OCI-LY3 (cell line): ENCODE results near the gene MOB3B.

Experiments
- EZH2phosphoT487 ChIP-seq: fragments of 200-600 bp; shearing (Covaris generic); IDR thresholded peaks from 2 replicates; pipeline ENCODE4 v1.6.1; 2018; ENCODE audit warnings: antibody characterized with exemption, mixed run types, low read depth
- TF ChIP-seq, protein P1 (sequence below): fragments of 200-600, 300-600 bp; sonication (generic); IDR thresholded peaks from 2 replicates; pipeline ENCODE4 v1.5.1; 2014; ENCODE audit warnings: antibody characterized with exemption, low read length, low read depth

DNA sequence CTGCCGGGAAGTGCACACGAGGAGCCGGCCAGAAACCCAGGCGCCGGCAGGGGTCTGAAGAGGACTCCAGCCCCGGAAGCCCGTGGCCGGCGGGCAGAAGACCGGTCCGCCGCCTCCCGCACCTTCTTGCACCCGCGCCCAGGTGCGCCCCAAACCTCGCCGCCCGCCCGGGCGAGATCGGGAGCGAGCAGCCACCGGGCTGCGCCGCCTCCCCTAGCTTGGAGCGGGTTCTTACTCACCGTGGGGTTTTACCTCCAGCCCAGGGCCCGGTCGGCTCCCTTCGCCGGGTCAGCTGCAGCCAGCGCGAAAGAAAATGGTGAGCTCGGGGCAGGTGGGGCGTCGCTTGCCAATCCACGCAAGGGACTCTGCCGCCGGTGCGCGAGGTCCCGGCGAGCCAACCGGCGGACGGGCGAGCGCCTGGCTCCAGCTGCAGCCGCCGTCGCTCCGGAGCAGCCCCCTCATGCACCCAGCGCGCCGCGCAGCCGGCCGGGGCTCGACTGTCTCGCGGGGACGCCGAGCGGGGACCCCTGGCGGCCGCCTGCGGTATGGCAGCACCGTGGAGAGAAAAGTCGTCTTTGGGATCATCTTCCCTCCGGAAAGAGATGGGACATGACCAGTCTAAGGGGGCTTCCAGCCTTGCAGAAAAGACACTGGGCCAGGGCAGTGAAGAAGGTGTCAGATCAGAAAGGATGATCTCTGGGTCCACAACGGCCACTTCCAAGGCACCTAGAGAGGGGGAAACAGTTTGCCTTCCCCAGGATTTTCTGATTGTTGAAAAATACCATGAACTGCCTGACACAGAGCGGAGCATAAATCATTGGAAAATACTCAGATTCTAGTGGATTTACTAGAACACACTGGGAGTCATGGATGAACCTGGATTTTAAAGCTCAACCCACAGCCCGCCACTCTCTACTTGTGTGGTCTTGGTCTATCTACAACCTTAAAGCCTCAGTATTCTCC lies at the start of gene MOB3B:
- TF ChIP-seq, protein P1, sequence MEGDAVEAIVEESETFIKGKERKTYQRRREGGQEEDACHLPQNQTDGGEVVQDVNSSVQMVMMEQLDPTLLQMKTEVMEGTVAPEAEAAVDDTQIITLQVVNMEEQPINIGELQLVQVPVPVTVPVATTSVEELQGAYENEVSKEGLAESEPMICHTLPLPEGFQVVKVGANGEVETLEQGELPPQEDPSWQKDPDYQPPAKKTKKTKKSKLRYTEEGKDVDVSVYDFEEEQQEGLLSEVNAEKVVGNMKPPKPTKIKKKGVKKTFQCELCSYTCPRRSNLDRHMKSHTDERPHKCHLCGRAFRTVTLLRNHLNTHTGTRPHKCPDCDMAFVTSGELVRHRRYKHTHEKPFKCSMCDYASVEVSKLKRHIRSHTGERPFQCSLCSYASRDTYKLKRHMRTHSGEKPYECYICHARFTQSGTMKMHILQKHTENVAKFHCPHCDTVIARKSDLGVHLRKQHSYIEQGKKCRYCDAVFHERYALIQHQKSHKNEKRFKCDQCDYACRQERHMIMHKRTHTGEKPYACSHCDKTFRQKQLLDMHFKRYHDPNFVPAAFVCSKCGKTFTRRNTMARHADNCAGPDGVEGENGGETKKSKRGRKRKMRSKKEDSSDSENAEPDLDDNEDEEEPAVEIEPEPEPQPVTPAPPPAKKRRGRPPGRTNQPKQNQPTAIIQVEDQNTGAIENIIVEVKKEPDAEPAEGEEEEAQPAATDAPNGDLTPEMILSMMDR, result peak; percentile 70
- no peak for TF ChIP-seq EZH2phosphoT487
